Stomach (tissue), 9 donors: Measurements from ENCODE around the gene IQSEC3. TPM values are rescaled to one million over a fixed set of nuclear protein-coding genes. Genes with fewer than 3 reads are reported as not detected.
"Not testable (repeated sequence)": the region's sequence is repeated elsewhere in the genome, so short reads cannot be mapped to it uniquely, and the experiment has no call there.

Source experiments
- DNase-seq, 2 donors: peaks; one replicate each; pipeline versions ENCODE4 v3.0.0 to v3.0.0-alpha.2; 2013 to 2019
- H3K27ac ChIP-seq, 5 donors: fragments of 200-600 bp in 4 of 5; sonication (generic) in 4 of 5; one replicate each; pipeline ENCODE4 v1.5.1; 2013 to 2019; ENCODE audit warnings: mild to moderate bottlenecking in 1 of 5, moderate library complexity in 1 of 5
- H3K27me3 ChIP-seq, 3 donors: fragments of 200-600 bp; sonication (generic); one replicate each; pipeline ENCODE4 v1.5.1; 2017 to 2019; ENCODE audit warnings: mixed run types in 1 of 3
- H3K36me3 ChIP-seq, 4 donors: fragments of 200-600 bp; sonication (generic); 1 replicate in 3 of 4; 2 replicates in 1 of 4; pipeline ENCODE4 v1.5.1; 2016 to 2019
- H3K4me1 ChIP-seq, 4 donors: fragments of 200-600 bp; sonication (generic); one replicate each; pipeline ENCODE4 v1.5.1; 2016 to 2019
- H3K4me3 ChIP-seq, 4 donors: fragments of 200-600 bp; sonication (generic) in 3 of 4; one replicate each; pipeline ENCODE4 v1.5.1; 2016 to 2019; ENCODE audit warnings: mild to moderate bottlenecking in 1 of 4
- H3K9me3 ChIP-seq, 4 donors: fragments of 200-600 bp; sonication (generic); one replicate each; pipeline ENCODE4 v1.5.1; 2016 to 2019
- EP300 ChIP-seq: sonication (generic); formaldehyde crosslinking; IDR thresholded peaks from one replicate; pipeline ENCODE4 v1.6.1; 2017; ENCODE audit warnings: antibody characterized with exemption
- POLR2A ChIP-seq, 4 donors: fragments of 450-650 bp; IDR thresholded peaks; one replicate each; pipeline ENCODE4 v1.6.1; 2016; ENCODE audit warnings: antibody characterized with exemption in 4 of 4, control low read depth in 2 of 4, mild to moderate bottlenecking in 1 of 4, moderate library complexity in 1 of 4
- POLR2AphosphoS5 ChIP-seq, 3 donors: sonication (generic); formaldehyde crosslinking; IDR thresholded peaks; one replicate each; pipeline ENCODE4 v1.6.1; 2016; ENCODE audit warnings: antibody characterized with exemption in 3 of 3
- WGBS, 5 donors: extraction: QIAGEN DNeasy Blood & Tissue Kit in 3 of 5; methylation state at CpG; one replicate each; pipeline versions ENCODE4 v1.1.5 to v1.1.7; 2013 to 2018; 5-methylcytosine and 5-hydroxymethylcytosine counted together
- intact Hi-C: fragments of 100-400 bp; cut with DNase I; formaldehyde crosslinking; loops from one replicate; pipeline ENCODE4 v1.15.1; 2023; ENCODE audit warnings: low total_unique reads
- polyA plus RNA-seq, 3 donors: library from polyadenylated mRNA; stranded (reverse); fragments of 200-250 nt; gene quantifications; one replicate each; pipeline ENCODE4 v1.2.3, GENCODE V29; 2013
- total RNA-seq, 5 donors: library from RNA; depleted of rRNA; stranded (reverse); fragments of >200 nt; gene quantifications; one replicate each; pipeline versions ENCODE4 v1.1.0 to v1.2.3, GENCODE V29; 2014 to 2016
- TF ChIP-seq, protein P1 (sequence below), 7 experiments: fragments of 450-650 bp in 4 of 7; fragments of 200-600 bp in 3 of 7; sonication (generic) in 3 of 7; IDR thresholded peaks; one replicate each; pipeline ENCODE4 v1.5.1; 2016 to 2019; ENCODE audit warnings: antibody characterized with exemption in 7 of 7, control low read depth in 2 of 7, mild to moderate bottlenecking in 1 of 7
- donor health status: healthy with polysubstance abuse.
- donor health status: Bipolar disorder and iron deficiency.
- donor health status: healthy.

IQSEC3 gene
- total and polyA plus RNA-seq, 8 donors: 0.08 to 1.7 (median 0.87) TPM; not detected in 2

DNA sequence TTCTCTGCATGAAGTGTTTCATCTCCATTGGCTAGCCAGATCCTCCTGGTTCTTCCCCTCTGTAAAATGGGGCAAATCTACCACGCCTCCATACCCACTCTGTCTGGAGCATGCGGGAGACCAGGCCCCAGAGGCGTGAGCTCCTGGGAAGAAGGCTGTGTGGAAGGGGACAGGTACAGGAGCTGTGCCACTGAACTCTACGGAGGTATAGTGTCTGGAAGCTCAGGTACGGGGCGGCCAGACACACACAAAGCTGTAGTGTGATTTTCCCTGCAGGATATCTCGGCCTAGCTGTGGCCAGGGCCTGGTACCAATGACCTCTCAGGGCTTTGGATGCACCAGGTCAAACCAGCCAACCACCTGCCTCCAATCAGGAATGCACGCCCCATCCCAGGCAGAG, 10.0 kb downstream of the IQSEC3 start:
- H3K4me1 ChIP-seq, H3K4me3 ChIP-seq, H3K36me3 ChIP-seq, DNase-seq, intact Hi-C loops, H3K27ac ChIP-seq, H3K9me3 ChIP-seq: not testable (repeated sequence)
- peaks cover 0 to 75% (median 49%) of the 10 kb centered on the region in 3 donors for H3K27me3 ChIP-seq
- 77 to 90% (median 83%) methylated on average over 7 to 8 of the region's 8 CpGs for WGBS, 5 donors

DNA sequence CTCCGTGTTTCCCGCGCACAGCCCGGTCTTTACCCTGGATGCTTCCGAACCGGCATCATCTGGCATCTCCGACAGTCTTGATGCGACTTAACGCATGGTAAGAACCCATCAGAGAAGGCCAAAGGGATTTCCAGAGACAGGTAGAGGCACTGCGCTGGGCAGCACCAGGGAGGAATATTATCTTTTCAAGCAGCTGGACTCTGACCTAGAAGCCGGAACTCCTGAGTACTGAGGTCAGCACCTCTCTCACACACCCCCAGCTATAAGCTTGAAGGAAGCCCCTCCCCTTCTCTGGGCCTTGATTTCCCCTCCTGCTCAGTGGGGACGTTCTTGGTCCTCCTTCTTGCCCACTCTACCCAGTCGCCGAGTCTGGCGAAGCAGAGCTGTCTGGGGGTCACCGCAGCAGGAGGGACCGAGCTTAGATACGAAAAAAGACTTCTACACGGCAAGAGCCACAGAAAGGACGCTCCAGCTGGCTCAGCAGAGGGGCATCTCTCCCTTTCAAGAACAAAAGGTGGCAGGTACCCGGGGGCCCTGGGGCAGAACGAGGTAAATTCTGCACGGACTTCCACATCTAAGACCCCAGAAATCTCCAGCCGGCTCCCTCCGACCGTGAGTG, 10.6 kb downstream of the IQSEC3 start:
- H3K4me1 ChIP-seq, intact Hi-C loops, H3K9me3 ChIP-seq, H3K27ac ChIP-seq, DNase-seq, H3K36me3 ChIP-seq: not testable (repeated sequence)
- H3K27me3 ChIP-seq: peaks cover 0 to 72% (median 49%) of the 10 kb centered on the region in 3 donors
- H3K4me3 ChIP-seq: peak overlapping the region in 1 of 4 donors; percentile 24
- 67 to 79% (median 74%) methylated on average over 11 of the region's 26 CpGs for WGBS, 5 donors

DNA sequence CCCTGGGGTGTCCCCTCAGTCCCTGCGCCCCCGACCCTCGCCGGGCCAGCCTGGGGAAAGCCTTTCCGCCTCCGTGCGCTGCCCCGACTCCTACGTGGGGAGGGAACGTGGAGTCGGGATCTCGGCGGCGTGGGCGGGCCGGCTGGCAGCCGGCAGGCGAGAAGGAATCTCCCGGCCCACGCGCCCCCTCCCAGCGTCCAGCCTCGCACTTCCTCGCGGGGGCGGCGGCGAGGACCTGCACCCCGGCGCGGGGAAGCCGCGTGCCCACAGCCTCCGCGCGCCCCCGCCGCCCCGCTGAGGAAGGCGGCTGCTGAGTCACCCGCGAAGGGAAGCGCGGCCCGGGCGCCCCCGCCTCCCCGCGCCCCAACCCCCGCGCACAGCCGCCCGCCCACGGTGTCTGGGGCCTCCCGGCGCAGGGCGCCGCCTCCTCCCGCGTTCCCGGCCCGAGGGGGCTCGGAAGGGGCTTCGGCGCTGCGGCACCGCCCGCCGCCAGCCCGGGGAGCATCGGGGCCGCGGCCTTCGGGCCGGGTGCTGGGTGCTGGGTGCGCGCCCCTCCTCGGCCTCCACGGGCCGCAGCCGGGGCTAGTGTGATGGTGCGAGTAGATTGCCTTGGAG, 11.3 kb downstream of the IQSEC3 start:
- Histone ChIP-seq H3K27me3 (peaks cover 0 to 79% (median 49%) of the 10 kb centered on the region in 3 donors), H3K4me3 (peak overlapping the region; percentile 8 to 27 (median 24))
- H3K4me1 ChIP-seq, H3K27ac ChIP-seq, H3K36me3 ChIP-seq, H3K9me3 ChIP-seq, DNase-seq, intact Hi-C loops: not testable (repeated sequence)
- 2 to 10% (median 3%) methylated on average over 19 to 73 of the region's 82 CpGs for WGBS, 5 donors

DNA sequence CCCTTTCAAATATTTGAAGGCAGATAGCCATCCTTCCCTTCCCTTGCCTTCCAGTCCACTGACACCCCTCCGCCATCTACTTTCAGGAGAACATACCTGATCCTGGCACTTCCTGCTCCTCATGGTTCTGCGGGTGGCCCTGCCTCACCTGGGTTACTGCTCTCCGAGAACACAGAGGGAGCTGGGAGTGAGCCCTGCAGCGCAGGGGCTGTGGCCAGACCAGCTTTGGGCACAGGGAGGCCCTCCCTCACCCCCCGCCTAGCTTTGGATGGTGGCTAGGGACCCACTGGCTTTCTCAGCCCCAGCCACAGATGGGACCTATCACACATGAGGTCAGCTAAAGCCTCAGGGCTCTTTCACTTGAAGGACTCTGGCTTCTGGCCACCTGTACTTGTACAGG, 12.4 kb downstream of the IQSEC3 start:
- DNase-seq: no peak
- H3K36me3 ChIP-seq: no peaks in the 10 kb centered on the region
- 78 to 83% (median 82%) methylated on average over 5 of the region's 5 CpGs for WGBS, 5 donors
- no peak overlapping the region for H3K27ac ChIP-seq
- H3K4me3 ChIP-seq: no peak overlapping the region
- intact Hi-C loops: no loop called here
- H3K4me1 ChIP-seq: peaks cover 0 to 3% (median 0%) of the 10 kb centered on the region in 4 donors
- peaks cover 0 to 89% (median 49%) of the 10 kb centered on the region in 3 donors for H3K27me3 ChIP-seq
- H3K9me3 ChIP-seq: no peaks in the 10 kb centered on the region
- TF ChIP-seq EP300 (no peak), POLR2A (IDR thresholded peaks at IDR 0.05) (no peak), POLR2AphosphoS5 (IDR thresholded peaks at IDR 0.05) (no peak)
- TF ChIP-seq, protein P1, sequence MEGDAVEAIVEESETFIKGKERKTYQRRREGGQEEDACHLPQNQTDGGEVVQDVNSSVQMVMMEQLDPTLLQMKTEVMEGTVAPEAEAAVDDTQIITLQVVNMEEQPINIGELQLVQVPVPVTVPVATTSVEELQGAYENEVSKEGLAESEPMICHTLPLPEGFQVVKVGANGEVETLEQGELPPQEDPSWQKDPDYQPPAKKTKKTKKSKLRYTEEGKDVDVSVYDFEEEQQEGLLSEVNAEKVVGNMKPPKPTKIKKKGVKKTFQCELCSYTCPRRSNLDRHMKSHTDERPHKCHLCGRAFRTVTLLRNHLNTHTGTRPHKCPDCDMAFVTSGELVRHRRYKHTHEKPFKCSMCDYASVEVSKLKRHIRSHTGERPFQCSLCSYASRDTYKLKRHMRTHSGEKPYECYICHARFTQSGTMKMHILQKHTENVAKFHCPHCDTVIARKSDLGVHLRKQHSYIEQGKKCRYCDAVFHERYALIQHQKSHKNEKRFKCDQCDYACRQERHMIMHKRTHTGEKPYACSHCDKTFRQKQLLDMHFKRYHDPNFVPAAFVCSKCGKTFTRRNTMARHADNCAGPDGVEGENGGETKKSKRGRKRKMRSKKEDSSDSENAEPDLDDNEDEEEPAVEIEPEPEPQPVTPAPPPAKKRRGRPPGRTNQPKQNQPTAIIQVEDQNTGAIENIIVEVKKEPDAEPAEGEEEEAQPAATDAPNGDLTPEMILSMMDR (IDR thresholded peaks at IDR 0.05): no peak

DNA sequence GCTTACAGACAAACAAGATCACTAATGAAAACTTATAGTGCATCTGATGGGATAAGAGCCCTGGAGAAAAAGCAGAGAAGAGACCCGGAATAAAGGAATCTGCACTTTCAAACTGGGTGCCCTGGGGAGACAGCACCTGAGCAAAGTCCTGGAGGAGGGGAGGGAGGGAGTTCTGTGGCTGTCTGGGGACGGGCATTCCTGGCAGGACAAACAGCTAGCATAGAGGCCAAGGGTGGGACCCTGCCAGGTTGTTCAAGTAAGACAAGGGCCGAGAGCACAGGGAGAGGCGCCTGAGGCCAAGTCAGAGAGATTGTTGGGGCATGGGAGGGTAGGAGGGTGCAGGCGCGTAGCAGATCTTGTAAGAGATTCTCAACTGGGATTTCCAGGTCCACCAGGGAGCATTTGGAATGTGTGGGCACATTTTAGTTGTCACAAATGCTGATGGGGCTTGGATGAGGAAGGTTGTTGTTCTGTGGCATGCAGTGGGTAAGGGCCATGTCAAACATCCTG, 14.2 kb downstream of the IQSEC3 start:
- intact Hi-C loops: no loop called here
- no peak for DNase-seq
- no peak overlapping the region for H3K4me3 ChIP-seq
- H3K4me1 ChIP-seq: peaks cover 0 to 3% (median 0%) of the 10 kb centered on the region in 4 donors
- no peak overlapping the region for H3K27ac ChIP-seq
- WGBS, 5 donors: 62 to 70% (median 62%) methylated on average over 6 of the region's 6 CpGs
- H3K36me3 ChIP-seq: no peaks in the 10 kb centered on the region
- TF ChIP-seq POLR2A (IDR thresholded peaks at IDR 0.05) (no peak), EP300 (no peak), POLR2AphosphoS5 (IDR thresholded peaks at IDR 0.05) (no peak)
- TF ChIP-seq, protein P1 (IDR thresholded peaks at IDR 0.05): no peak
- H3K27me3 ChIP-seq: peaks cover 0 to 83% (median 38%) of the 10 kb centered on the region in 3 donors
- no peaks in the 10 kb centered on the region for H3K9me3 ChIP-seq

GRCh38 chr12:82740-83139, 16.2 kb downstream of the IQSEC3 start:
- Histone ChIP-seq H3K4me1 (peaks cover 0 to 3% (median 0%) of the 10 kb centered on the region in 4 donors), H3K36me3 (no peaks in the 10 kb centered on the region), H3K27ac (no peak overlapping the region), H3K9me3 (no peaks in the 10 kb centered on the region), H3K27me3 (peaks cover 0 to 66% (median 23%) of the 10 kb centered on the region in 3 donors), H3K4me3 (no peak overlapping the region)
- intact Hi-C loops: no loop called here
- no peak for TF ChIP-seq POLR2A (IDR thresholded peaks at IDR 0.05)
- no peak for DNase-seq
- 63 to 72% (median 68%) methylated on average over 7 of the region's 7 CpGs for WGBS, 5 donors
